Limb (tissue), 2 donors: Measurements from ENCODE around the gene TENT5C.

Experiments used
- DNase-seq, 2 donors: peaks; one replicate each; pipeline ENCODE4 v3.0.0-alpha.2; 2016; ENCODE audit errors: extremely low spot score in 2 of 2

TENT5C gene

GRCh38 chr1:117634631-117635030, 28.8 kb downstream of the TENT5C start:
- no peak for DNase-seq

GRCh38 chr1:117635805-117636204, 30.0 kb downstream of the TENT5C start:
- no peak for DNase-seq

GRCh38 chr1:117636637-117637425, 31.0 kb downstream of the TENT5C start:
- no peak for DNase-seq

- DNase-seq: no peak
These were observed 32.3 kb downstream of the TENT5C start for GRCh38 chr1:117638141-117638540.

GRCh38 chr1:117638759-117639158, 32.9 kb downstream of the TENT5C start:
- no peak for DNase-seq

GRCh38 chr1:117639741-117640140, 33.9 kb downstream of the TENT5C start:
- no peak for DNase-seq

- no peak for DNase-seq
These were observed 35.7 kb downstream of the TENT5C start for GRCh38 chr1:117641536-117641935.

- no peak for DNase-seq
These were observed 37.1 kb downstream of the TENT5C start for GRCh38 chr1:117642963-117643362.

GRCh38 chr1:117643601-117644000, 37.8 kb downstream of the TENT5C start:
- no peak for DNase-seq

- no peak for DNase-seq
These were observed 39.0 kb downstream of the TENT5C start for GRCh38 chr1:117644696-117645311.

GRCh38 chr1:117645343-117645742, 39.5 kb downstream of the TENT5C start:
- DNase-seq: no peak

GRCh38 chr1:117646007-117646811, 40.4 kb downstream of the TENT5C start:
- DNase-seq: no peak

GRCh38 chr1:117646956-117647355, 41.1 kb downstream of the TENT5C start:
- no peak for DNase-seq

GRCh38 chr1:117648015-117648414, 42.2 kb downstream of the TENT5C start:
- DNase-seq: no peak

- no peak for DNase-seq
These were observed 45.2 kb downstream of the TENT5C start for GRCh38 chr1:117650840-117651568.

- no peak for DNase-seq
These were observed 45.8 kb downstream of the TENT5C start for GRCh38 chr1:117651616-117652015.

- DNase-seq: no peak
These were observed 46.6 kb downstream of the TENT5C start for GRCh38 chr1:117652421-117652820.

GRCh38 chr1:117653195-117653594, 47.3 kb downstream of the TENT5C start:
- no peak for DNase-seq

GRCh38 chr1:117653732-117654492, 48.1 kb downstream of the TENT5C start:
- DNase-seq: no peak

- DNase-seq: no peak
These were observed 48.8 kb downstream of the TENT5C start for GRCh38 chr1:117654493-117655219.
